Sigmoid colon (tissue), 3 donors: ENCODE measurements around the gene CTNNBL1.

Experiments used
- CTCF ChIP-seq, 4 experiments: fragments of 450-650 bp in 3 of 4; fragments of 200-600 bp in 1 of 4; IDR thresholded peaks; one replicate each; pipeline ENCODE4 v1.5.1; 2016 to 2019; ENCODE audit warnings: antibody characterized with exemption in 4 of 4, mild to moderate bottlenecking in 3 of 4, moderate library complexity in 2 of 4
- POLR2A ChIP-seq, 2 donors: fragments of 450-650 bp; IDR thresholded peaks; one replicate each; pipeline ENCODE4 v1.6.1; 2016; ENCODE audit warnings: antibody characterized with exemption in 2 of 2, mild to moderate bottlenecking in 2 of 2, moderate library complexity in 2 of 2

DNA sequence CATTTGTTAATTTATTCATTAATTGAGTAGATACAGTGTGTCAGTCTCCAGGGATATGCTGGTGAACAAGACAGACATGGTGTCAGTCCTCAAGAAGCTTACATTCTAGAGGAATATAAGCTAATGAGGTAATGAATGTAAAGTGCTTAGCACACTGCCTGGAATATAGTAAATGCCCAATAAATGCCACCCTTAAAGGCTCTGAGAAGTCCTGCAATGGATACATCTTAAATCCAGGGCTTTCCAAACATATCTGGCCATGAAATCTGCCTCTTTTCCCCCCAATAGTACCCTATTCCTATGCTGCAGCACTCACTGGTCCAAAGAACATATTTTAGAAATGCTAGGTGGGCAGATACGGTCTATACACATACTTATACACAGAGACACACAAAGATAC is 49.2 kb upstream of the CTNNBL1 start:
- TF ChIP-seq CTCF (IDR thresholded peaks at IDR 0.05) (no peak), POLR2A (IDR thresholded peaks at IDR 0.05) (no peak)
